ENCODE measurements around the gene PPIP5K2.

GRCh38 chr5:103186152-103186551 lies 66.1 kb downstream of the PPIP5K2 start:
- TF ChIP-seq CTCF (conservative IDR thresholded peaks at IDR 0.05 in 1 of 2, IDR thresholded peaks at IDR 0.05 in 1 of 2; ENCODE audit: extremely low read depth in 1 of 2, insufficient read depth in 1 of 2, low read depth in 1 of 2, low read length in 2 of 2) (no peak), EZH2 (IDR thresholded peaks at IDR 0.05; ENCODE audit: borderline replicate concordance, low read length) (no peak)

Data from mammary epithelial cell (primary cell).